Activated naive CD8-positive, alpha-beta T cell treated with anti-CD3 and anti-CD28 coated beads, Interleukin-2, amount 50 U/mL, for 24 hours (primary cell): ENCODE data around the gene DGLUCY.
"Not testable (repeated sequence)": the region's sequence is repeated elsewhere in the genome, so short reads cannot be mapped to it uniquely, and the experiment has no call there.

ENCODE experiments used
- ATAC-seq: fragments of 150-1000 bp; cut with Tn5 transposase; one replicate; pipeline ENCODE4 v1.10.0; 2021
- DNase-seq: peaks from one replicate; pipeline ENCODE4 v3.0.0; 2021
- H3K27ac Mint-ChIP-seq: one replicate; pipeline ENCODE4 v1.8.0; 2021; ENCODE audit warnings: mild to moderate bottlenecking, mixed read lengths
- H3K27me3 Mint-ChIP-seq: one replicate; pipeline ENCODE4 v1.8.0; 2021; ENCODE audit warnings: mixed read lengths
- H3K36me3 Mint-ChIP-seq: one replicate; pipeline ENCODE4 v1.8.0; 2021; ENCODE audit warnings: low read depth, mixed read lengths
- H3K4me1 Mint-ChIP-seq: one replicate; pipeline ENCODE4 v1.8.0; 2021; ENCODE audit warnings: mixed read lengths
- H3K4me3 Mint-ChIP-seq: one replicate; pipeline ENCODE4 v1.8.0; 2021; ENCODE audit warnings: mild to moderate bottlenecking, moderate library complexity, mixed read lengths
- H3K9me3 Mint-ChIP-seq: one replicate; pipeline ENCODE4 v1.8.0; 2021; ENCODE audit warnings: mixed read lengths

Gene DGLUCY, protein sequence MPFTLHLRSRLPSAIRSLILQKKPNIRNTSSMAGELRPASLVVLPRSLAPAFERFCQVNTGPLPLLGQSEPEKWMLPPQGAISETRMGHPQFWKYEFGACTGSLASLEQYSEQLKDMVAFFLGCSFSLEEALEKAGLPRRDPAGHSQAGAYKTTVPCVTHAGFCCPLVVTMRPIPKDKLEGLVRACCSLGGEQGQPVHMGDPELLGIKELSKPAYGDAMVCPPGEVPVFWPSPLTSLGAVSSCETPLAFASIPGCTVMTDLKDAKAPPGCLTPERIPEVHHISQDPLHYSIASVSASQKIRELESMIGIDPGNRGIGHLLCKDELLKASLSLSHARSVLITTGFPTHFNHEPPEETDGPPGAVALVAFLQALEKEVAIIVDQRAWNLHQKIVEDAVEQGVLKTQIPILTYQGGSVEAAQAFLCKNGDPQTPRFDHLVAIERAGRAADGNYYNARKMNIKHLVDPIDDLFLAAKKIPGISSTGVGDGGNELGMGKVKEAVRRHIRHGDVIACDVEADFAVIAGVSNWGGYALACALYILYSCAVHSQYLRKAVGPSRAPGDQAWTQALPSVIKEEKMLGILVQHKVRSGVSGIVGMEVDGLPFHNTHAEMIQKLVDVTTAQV

DNA sequence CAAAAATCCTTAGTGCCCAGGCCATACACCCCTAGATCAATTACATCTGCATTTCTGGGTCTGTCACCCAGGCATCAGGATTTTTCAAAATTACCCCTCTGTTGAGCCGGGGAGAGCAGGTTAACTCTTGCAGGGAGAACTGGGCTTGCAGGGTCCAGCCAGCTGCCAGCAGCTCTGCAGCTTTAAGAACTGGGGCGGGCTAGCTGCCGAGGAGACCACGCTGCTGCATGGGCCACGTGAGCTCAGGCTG is at the start of gene DGLUCY:
TSS of gene DGLUCY (plus strand) at position 245 of the 250 bp plus-strand sequence. CDS start 46,222 bp downstream, outside the sequence.
- Mint-ChIP-seq H3K9me3 (no peaks in the 10 kb centered on the region), H3K4me3 (peak within 1 kb of the TSS; percentile 96), H3K36me3 (peaks cover 26% of the 10 kb centered on the region), H3K27me3 (no peaks in the 10 kb centered on the region), H3K4me1 (peaks cover 68% of the 10 kb centered on the region), H3K27ac (peak within 1 kb of the TSS; percentile 94)
- no peak for DNase-seq
- peak; percentile 86 for ATAC-seq

DNA sequence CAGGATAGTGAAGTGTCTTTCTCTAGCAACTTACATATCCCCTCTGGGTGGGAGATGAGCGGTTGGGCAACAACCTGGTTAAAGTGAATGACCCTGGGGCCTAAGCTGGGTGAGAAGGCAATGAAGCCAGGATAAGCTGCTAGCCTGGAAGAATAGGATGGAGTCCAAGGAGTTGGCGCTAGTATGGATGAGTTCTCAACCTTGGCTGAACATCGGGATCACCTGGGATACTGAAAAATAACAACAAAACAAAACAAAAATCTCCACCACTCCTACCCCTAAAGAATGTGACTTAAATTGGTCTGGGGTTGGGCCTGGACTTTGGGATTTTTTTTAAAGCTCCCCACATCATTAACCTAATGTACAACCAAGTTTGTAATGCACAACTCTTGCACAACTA is 48.6 kb upstream of the DGLUCY start:
- no peak for DNase-seq
- Mint-ChIP-seq H3K27ac (peak overlapping the region; percentile 29), H3K36me3 (peaks cover 5% of the 10 kb centered on the region), H3K4me3 (no peak overlapping the region), H3K4me1 (peaks cover 69% of the 10 kb centered on the region), H3K27me3 (no peaks in the 10 kb centered on the region), H3K9me3 (peaks cover 15% of the 10 kb centered on the region)
- ATAC-seq, result no peak

DNA sequence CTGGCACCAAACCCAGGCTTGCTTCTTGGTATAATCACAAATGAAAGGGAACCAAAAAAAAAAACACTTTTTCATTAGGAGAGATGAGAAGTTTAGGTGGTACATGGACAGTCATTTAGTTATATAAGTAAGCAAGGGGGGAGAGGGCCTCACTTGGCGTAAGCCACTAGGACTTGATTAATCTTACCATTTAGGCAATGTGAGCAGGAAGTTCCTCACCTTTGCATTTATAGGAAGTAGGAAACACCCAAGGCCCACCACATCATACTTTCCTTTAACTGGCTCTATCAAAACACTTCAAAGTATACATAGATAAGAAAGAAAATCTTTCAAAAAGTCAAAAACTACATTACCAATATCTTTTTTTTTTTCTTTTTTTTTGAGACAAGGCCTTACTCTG is 46.7 kb upstream of the DGLUCY start:
- H3K27ac Mint-ChIP-seq, result peak overlapping the region; percentile 85
- no peak overlapping the region for H3K4me3 Mint-ChIP-seq
- peaks cover 72% of the 10 kb centered on the region for H3K4me1 Mint-ChIP-seq
- DNase-seq, result no peak
- peaks cover 5% of the 10 kb centered on the region for H3K36me3 Mint-ChIP-seq
- no peaks in the 10 kb centered on the region for H3K27me3 Mint-ChIP-seq
- peaks cover 15% of the 10 kb centered on the region for H3K9me3 Mint-ChIP-seq
- ATAC-seq, result peak; percentile 67

DNA sequence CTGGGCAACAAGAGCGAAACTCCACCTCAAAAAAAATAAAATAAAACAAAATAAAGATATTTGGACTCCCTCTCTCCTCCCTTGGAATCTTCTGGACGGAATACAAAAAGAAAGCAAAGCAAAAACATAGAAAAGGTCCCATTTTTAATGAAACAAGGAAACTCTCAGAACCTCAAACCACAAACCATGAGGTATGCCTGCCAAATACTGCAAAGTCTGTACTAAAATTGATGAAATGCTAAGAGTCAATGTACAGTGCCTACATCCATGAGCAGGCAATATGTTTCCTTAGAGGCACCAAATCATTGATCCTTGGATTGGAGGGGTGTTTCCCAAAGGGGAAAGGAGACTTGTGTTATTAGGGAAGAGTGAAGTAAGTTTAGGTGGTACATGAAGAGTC is 45.2 kb upstream of the DGLUCY start:
- no peak for ATAC-seq
- peaks cover 61% of the 10 kb centered on the region for H3K4me1 Mint-ChIP-seq
- no peak for DNase-seq

DNA sequence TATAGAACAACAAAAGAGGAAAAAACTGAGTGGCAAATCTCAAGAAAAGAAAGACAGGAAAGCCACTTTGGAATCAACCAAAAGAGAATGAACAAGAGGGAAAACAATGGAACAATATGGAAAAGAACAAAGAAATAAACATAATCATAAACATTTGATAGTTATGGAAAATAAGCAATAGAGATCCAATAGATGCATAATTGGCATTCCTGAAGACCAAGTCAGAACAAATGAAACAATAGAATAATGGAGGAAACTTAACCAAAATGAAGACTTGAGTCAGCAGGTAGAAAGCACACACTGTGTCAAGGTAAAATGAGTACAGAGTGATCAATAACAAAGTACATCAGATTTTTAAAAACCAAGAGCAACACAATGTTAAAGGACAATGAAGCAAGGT is 43.3 kb upstream of the DGLUCY start:
- peaks cover 43% of the 10 kb centered on the region for H3K4me1 Mint-ChIP-seq

More for the DNA sequence above, 45.2 kb upstream of the DGLUCY start:
- H3K36me3 Mint-ChIP-seq, result peaks cover 5% of the 10 kb centered on the region
- peak overlapping the region; percentile 53 for H3K4me3 Mint-ChIP-seq
- no peaks in the 10 kb centered on the region for H3K27me3 Mint-ChIP-seq
- H3K9me3 Mint-ChIP-seq, result peaks cover 10% of the 10 kb centered on the region
- H3K27ac Mint-ChIP-seq, result peak overlapping the region; percentile 85

DNA sequence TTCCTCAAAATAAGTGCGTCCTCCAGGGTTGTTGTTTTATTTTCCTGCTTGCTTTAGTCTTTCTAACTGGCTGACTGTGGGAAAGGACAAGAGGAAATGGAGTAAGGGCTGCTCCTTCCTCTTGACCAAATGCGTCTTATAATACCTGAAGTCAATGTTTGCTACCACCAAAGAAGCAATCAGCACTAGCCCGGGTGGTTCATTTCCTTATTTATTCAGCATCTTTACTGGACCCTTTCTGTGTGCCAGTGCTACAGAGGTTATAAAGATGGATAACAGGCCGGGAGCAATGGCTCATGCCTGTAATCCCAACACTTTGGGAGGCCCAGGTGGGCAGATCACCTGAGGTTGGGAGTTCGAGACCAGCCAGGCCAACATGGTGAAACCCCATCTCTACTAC is 38.3 kb upstream of the DGLUCY start:
- no peaks in the 10 kb centered on the region for H3K27me3 Mint-ChIP-seq
- H3K4me1 Mint-ChIP-seq, result peaks cover 33% of the 10 kb centered on the region
- no peaks in the 10 kb centered on the region for H3K36me3 Mint-ChIP-seq
- no peak overlapping the region for H3K4me3 Mint-ChIP-seq
- H3K27ac Mint-ChIP-seq, result no peak overlapping the region
- H3K9me3 Mint-ChIP-seq, result no peaks in the 10 kb centered on the region
- ATAC-seq (no peak), DNase-seq (no peak)

More for the DNA sequence above, 43.3 kb upstream of the DGLUCY start:
- DNase-seq (no peak), ATAC-seq (no peak)
- peaks cover 5% of the 10 kb centered on the region for H3K9me3 Mint-ChIP-seq
- no peak overlapping the region for H3K27ac Mint-ChIP-seq
- H3K36me3 Mint-ChIP-seq, result peaks cover 5% of the 10 kb centered on the region
- H3K27me3 Mint-ChIP-seq, result no peaks in the 10 kb centered on the region
- H3K4me3 Mint-ChIP-seq, result no peak overlapping the region

DNA sequence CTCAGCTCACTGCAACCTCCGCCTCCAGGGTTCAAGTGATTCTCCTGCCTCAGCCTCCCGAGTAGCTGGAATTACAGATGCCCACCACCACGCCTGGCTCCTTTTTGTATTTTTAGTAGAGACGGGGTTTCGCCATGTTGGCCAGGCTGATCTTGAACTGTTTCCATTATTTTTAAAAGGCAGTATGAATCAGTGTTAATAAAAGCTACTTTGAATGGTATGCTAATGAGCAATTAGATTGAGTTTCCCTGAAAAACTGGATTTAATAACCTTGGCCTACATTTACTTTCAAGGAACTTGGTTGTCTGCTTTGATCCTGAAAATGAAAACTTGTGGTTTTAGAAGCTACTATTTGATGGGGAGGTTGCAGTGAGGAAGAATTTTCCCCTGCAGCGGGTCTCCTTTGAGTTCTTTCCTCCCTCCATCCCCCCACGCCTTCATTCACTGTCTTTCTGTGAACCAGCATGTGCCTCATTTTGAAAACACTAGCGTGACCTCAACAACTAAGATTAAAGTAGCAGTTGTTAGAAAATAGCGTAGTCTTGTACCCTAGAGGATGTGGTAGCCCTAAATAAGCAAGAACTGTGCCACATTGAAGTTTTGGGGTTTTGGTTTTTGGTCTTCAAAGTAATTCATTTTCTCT is 35.7 kb upstream of the DGLUCY start:
- peak; percentile 50 for DNase-seq
- peak; percentile 94 for ATAC-seq
- peaks cover 32% of the 10 kb centered on the region for H3K4me1 Mint-ChIP-seq
- no peaks in the 10 kb centered on the region for H3K27me3 Mint-ChIP-seq
- H3K9me3 Mint-ChIP-seq, result no peaks in the 10 kb centered on the region
- peak overlapping the region; percentile 74 for H3K27ac Mint-ChIP-seq
- peak overlapping the region; percentile 54 for H3K4me3 Mint-ChIP-seq
- H3K36me3 Mint-ChIP-seq, result no peaks in the 10 kb centered on the region

DNA sequence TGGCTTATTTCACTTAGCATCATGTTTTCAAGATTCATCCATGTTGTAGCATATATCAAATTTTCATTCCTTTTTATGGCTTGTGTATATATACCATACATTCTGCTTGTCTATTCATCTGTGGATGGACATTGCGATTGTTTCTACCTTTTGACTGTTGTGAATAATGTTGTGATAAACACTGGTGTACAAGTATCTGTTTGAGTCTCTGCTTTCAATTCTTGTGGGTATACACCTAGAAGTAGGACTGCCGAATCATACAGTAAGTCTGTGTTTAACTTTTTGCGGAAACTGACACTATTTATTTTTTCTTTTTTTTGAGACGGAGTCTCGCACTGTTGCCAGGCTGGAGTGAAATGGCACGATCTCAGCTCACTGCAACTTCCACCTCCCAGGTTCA is 33.8 kb upstream of the DGLUCY start:
- no peak for DNase-seq
- Mint-ChIP-seq H3K9me3 (no peaks in the 10 kb centered on the region), H3K4me1 (peaks cover 32% of the 10 kb centered on the region), H3K4me3 (no peak overlapping the region), H3K27me3 (no peaks in the 10 kb centered on the region), H3K36me3 (no peaks in the 10 kb centered on the region), H3K27ac (no peak overlapping the region)
- no peak for ATAC-seq

DNA sequence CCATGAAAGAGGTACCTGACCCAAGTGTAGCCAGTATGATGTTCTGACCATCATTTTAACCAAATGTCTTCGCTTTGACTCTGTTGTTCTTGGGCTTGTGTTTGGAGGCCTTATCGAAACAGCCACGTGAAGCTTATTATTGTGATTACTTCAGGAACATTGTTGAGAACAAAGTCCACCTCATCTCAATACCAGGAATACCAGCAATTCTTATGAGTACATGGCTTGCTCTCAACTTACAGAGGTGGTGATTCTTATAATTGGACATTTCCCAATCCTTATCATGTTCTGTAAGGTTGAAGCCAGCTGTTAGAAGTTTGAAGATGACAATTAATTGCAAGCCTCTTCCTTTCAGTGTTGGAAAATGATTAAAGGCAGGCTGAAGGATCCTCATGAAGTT is 31.6 kb upstream of the DGLUCY start:
- no peak for ATAC-seq
- no peaks in the 10 kb centered on the region for H3K27me3 Mint-ChIP-seq
- no peak overlapping the region for H3K4me3 Mint-ChIP-seq

DNA sequence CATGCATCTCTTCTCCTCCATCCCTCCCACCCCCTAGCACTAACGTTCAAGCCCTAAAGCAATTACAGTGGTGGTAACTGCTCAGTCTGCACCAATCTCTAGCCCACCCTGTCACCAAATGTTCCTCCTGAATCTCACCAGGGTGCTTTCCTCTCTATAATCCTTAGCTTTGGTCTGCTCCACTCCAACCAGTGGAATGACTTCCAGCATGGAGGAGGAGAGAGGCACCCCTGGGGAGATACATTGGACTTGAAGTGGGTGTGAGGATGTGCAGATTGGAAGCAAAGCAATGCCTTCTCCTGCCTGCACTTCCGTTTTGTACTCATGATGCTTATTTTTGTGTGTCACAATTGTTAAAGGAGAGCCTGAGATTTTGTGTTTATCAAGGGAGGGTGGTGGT is 29.4 kb upstream of the DGLUCY start:
- no peak overlapping the region for H3K27ac Mint-ChIP-seq
- no peaks in the 10 kb centered on the region for H3K9me3 Mint-ChIP-seq
- peaks cover 16% of the 10 kb centered on the region for H3K4me1 Mint-ChIP-seq
- ATAC-seq (no peak), DNase-seq (no peak)
- no peak overlapping the region for H3K4me3 Mint-ChIP-seq
- no peaks in the 10 kb centered on the region for H3K36me3 Mint-ChIP-seq
- no peaks in the 10 kb centered on the region for H3K27me3 Mint-ChIP-seq

More for the DNA sequence above, 31.6 kb upstream of the DGLUCY start:
- Mint-ChIP-seq H3K27ac (no peak overlapping the region), H3K36me3 (no peaks in the 10 kb centered on the region), H3K4me1 (peaks cover 29% of the 10 kb centered on the region), H3K9me3 (no peaks in the 10 kb centered on the region)
- no peak for DNase-seq

DNA sequence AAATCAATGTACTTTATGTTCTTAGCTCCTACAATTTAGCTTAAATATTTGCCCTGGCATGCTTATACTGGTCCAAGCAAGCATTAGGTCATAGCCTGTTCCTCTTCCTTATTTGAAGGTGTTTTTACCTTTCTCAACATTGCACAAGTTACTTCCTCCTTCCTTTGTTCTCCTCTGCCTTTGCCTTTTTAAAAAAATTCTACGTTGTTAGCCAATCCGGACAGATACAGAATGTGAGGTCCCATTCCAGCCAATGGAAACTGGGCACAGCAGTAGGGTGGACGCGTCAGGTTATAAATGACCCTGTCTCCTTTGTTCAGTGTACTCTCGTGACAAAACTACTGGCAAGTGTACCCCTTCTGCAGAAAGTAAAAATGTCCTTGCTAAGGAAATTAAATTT is 26.4 kb upstream of the DGLUCY start:
- ATAC-seq, DNase-seq, H3K27me3 Mint-ChIP-seq, H3K27ac Mint-ChIP-seq, H3K4me3 Mint-ChIP-seq, H3K36me3 Mint-ChIP-seq, H3K9me3 Mint-ChIP-seq: not testable (repeated sequence)
- peaks cover 11% of the 10 kb centered on the region for H3K4me1 Mint-ChIP-seq

DNA sequence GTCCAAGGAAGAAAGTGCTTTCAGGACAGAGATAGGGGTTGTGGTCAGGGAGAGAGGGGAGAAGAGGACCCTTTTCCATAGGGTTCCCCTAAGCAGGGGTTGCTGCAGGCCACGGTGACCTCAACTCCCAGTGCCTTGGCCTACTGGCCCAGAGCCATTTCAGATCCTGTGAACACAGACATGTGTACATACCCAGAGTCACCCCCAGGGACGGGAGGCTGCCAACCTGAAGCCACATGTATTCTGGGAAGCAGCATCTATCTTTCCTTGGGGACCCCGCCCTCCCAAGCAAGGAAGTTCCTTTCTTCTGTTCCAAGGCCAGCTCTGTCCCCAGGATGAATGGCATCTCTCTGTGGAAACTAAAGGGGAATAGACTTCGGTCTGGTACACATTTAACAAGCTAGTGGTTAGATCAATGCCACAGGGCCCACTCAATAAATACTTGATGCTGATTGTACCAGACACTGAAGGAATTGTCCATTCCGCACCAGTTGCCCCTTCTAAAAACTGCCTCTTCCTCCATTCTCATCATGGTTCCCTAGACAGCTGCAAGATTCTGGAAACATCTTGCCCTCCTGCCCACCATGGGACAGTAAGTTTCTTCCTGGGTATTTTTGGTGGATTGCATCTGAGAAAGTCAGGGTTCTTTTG is 25.2 kb upstream of the DGLUCY start:
- Mint-ChIP-seq H3K27me3 (no peaks in the 10 kb centered on the region), H3K27ac (no peak overlapping the region), H3K4me3 (no peak overlapping the region), H3K4me1 (peaks cover 11% of the 10 kb centered on the region), H3K9me3 (no peaks in the 10 kb centered on the region), H3K36me3 (no peaks in the 10 kb centered on the region)
- ATAC-seq, result no peak
- no peak for DNase-seq

DNA sequence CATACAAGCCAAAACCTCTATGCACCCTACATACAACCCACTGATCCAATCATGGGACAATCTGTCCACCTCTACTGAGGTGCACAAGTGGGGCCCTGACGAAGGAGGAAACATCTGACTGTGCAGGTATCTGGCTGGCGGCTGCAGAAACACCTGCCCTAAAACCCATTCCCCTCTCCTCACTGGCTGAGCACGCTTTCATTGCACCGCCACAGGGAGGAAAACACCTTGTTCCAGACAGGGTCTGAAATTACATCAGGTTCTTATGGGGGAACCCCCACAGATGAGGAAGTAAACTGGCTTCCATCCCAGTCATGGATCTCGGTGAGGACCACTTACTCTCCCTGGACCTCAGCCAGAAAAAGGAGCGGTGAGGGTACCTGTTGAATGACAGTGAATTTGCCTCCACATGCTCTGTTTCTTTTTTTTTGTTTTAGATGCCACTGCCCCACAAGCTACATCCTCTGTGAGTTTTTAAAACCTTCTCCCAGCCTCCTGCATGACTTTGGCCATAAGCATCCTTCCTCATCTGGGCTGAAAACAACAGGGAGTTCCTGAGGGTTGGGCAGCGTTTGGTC is 23.8 kb upstream of the DGLUCY start:
- Mint-ChIP-seq H3K27me3 (no peaks in the 10 kb centered on the region), H3K4me1 (peaks cover 11% of the 10 kb centered on the region), H3K9me3 (no peaks in the 10 kb centered on the region), H3K27ac (no peak overlapping the region), H3K36me3 (no peaks in the 10 kb centered on the region), H3K4me3 (no peak overlapping the region)
- DNase-seq (no peak), ATAC-seq (no peak)

DNA sequence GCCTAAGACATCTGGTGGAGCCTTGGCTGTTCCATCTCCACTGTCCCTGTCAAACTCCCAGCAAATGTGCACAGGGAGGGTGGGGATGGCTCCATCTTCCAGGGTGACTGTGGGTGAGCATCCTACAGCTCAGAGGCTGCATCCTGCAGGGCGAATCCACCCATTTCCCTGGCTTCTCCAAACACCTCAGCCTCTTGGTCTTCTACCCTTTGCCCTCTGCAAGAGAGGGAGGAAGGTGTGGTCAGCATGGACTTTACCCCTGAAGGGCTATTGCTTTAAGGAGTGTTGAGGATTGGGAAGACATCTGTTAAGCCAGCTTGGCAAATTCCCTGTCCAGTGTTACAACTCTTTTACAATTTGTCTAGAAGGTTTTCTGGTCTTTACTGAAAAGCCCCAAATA is 23.1 kb upstream of the DGLUCY start:
- ATAC-seq (no peak), DNase-seq (no peak)
- H3K9me3 Mint-ChIP-seq, result no peaks in the 10 kb centered on the region
- H3K27ac Mint-ChIP-seq, result no peak overlapping the region
- no peak overlapping the region for H3K4me3 Mint-ChIP-seq
- no peaks in the 10 kb centered on the region for H3K27me3 Mint-ChIP-seq
- peaks cover 11% of the 10 kb centered on the region for H3K4me1 Mint-ChIP-seq
- no peaks in the 10 kb centered on the region for H3K36me3 Mint-ChIP-seq
